Measurements from ENCODE around the gene CCL20.

CCL20 gene

GRCh38 chr2:227861011-227861410 lies 47.4 kb downstream of the CCL20 start:
- in situ Hi-C loops (cut with MboI; ENCODE audit: low sequenced_read_pairs): loop anchor here (25.0 kb wide), 1 partner anchor 724 kb away; no protein-coding TSS in a partner anchor
- no peaks in the 10 kb centered on the region for H3K9me3 ChIP-seq

GRCh38 chr2:227862227-227862740 lies 48.6 kb downstream of the CCL20 start:
- H3K9me3 ChIP-seq: no peaks in the 10 kb centered on the region
- no peaks in the 10 kb centered on the region for H3K4me1 ChIP-seq
- DNase-seq (ENCODE audit: low spot score in 2 of 2): peak; percentile 32 to 61
- H3K4me3 ChIP-seq: no peak overlapping the region
- no peaks in the 10 kb centered on the region for H3K27me3 ChIP-seq (ENCODE audit: low read depth)
- in situ Hi-C loops (cut with MboI; ENCODE audit: low sequenced_read_pairs): loop anchor here (25.0 kb wide), 1 partner anchor 725 kb away; no protein-coding TSS in a partner anchor
- no peaks in the 10 kb centered on the region for H3K36me3 ChIP-seq (replicated peaks)

More at GRCh38 chr2:227861011-227861410, 47.4 kb downstream of the CCL20 start:
- Histone ChIP-seq H3K4me1 (no peaks in the 10 kb centered on the region), H3K4me3 (no peak overlapping the region), H3K36me3 (replicated peaks) (no peaks in the 10 kb centered on the region), H3K27me3 (ENCODE audit: low read depth) (no peaks in the 10 kb centered on the region)
- no peak for DNase-seq (ENCODE audit: low spot score in 2 of 2)

- H3K4me1 ChIP-seq: no peaks in the 10 kb centered on the region
- H3K9me3 ChIP-seq: no peaks in the 10 kb centered on the region
Observed at GRCh38 chr2:227862741-227863588, 49.3 kb downstream of the CCL20 start.

GRCh38 chr2:227864161-227864756 lies 50.6 kb downstream of the CCL20 start:
- H3K36me3 ChIP-seq (replicated peaks): no peaks in the 10 kb centered on the region
- no peaks in the 10 kb centered on the region for H3K4me1 ChIP-seq
- DNase-seq (ENCODE audit: low spot score in 2 of 2): no peak
- in situ Hi-C loops (cut with MboI; ENCODE audit: low sequenced_read_pairs): loop anchor here (25.0 kb wide), 1 partner anchor 727 kb away; no protein-coding TSS in a partner anchor
- no peaks in the 10 kb centered on the region for H3K9me3 ChIP-seq
- H3K4me3 ChIP-seq: no peak overlapping the region
- H3K27me3 ChIP-seq (ENCODE audit: low read depth): peaks cover 2% of the 10 kb centered on the region; the same call in 1 of the 2 replicates

More at GRCh38 chr2:227862741-227863588, 49.3 kb downstream of the CCL20 start:
- DNase-seq (ENCODE audit: low spot score in 2 of 2): no peak
- H3K4me3 ChIP-seq: no peak overlapping the region
- no peaks in the 10 kb centered on the region for H3K36me3 ChIP-seq (replicated peaks)
- H3K27me3 ChIP-seq (ENCODE audit: low read depth): peaks cover 2% of the 10 kb centered on the region; the same call in 1 of the 2 replicates
- in situ Hi-C loops (cut with MboI; ENCODE audit: low sequenced_read_pairs): loop anchor here (25.0 kb wide), 1 partner anchor 726 kb away; no protein-coding TSS in a partner anchor

GRCh38 chr2:227865291-227865690 lies 51.6 kb downstream of the CCL20 start:
- Histone ChIP-seq H3K4me1 (no peaks in the 10 kb centered on the region), H3K36me3 (replicated peaks) (no peaks in the 10 kb centered on the region), H3K27me3 (ENCODE audit: low read depth) (peaks cover 2% of the 10 kb centered on the region; the same call in 1 of the 2 replicates), H3K9me3 (no peaks in the 10 kb centered on the region), H3K4me3 (no peak overlapping the region)
- no peak for DNase-seq (ENCODE audit: low spot score in 2 of 2)
- in situ Hi-C loops (cut with MboI; ENCODE audit: low sequenced_read_pairs): loop anchor here (25.0 kb wide), 1 partner anchor 728 kb away; no protein-coding TSS in a partner anchor
